B cell (primary cell): ENCODE data around the gene OR10Z1. TPM values are rescaled to one million over a fixed set of nuclear protein-coding genes. Genes with fewer than 3 reads are reported as not detected.

ENCODE experiments used
- ATAC-seq: fragments of 200-7000 bp; cut with Tn5 transposase; one replicate; pipeline ENCODE4 v1.10.0; 2021; ENCODE audit warnings: low read depth, mild to moderate bottlenecking, moderate number of reproducible peaks, moderate library complexity
- CTCF ChIA-PET: fragments of 350-600 bp; sonication (Branson Sonifier 250); formaldehyde crosslinking; loops from one replicate; lab custom pipeline; 2021; ENCODE audit warnings: antibody characterized with exemption, inconsistent platforms; lab: Charles Lee
- POLR2A ChIA-PET: fragments of 350-600 bp; sonication (Branson Sonifier 250); formaldehyde crosslinking; loops from one replicate; lab custom pipeline; 2021; ENCODE audit warnings: antibody characterized with exemption; lab: Charles Lee
- DNase-seq: peaks from one replicate; pipeline ENCODE4 v3.0.0; 2013
- H2AFZ ChIP-seq: 2 replicates; pipeline ENCODE4 v1.6.1; 2012; ENCODE audit warnings: mild to moderate bottlenecking, low read depth, low read length; ENCODE audit not compliant: insufficient read depth, poor library complexity, severe bottlenecking
- H3K27ac ChIP-seq, 2 donors: 1 replicate in 1 of 2; 2 replicates in 1 of 2; pipeline ENCODE4 v1.5.1; 2012 to 2013; ENCODE audit warnings: low read length in 2 of 2, mild to moderate bottlenecking in 2 of 2, moderate library complexity in 1 of 2
- H3K27me3 ChIP-seq, 4 experiments: fragments of 200-600 bp in 1 of 4; sonication (generic) in 1 of 4; replicated peaks in 1 of 4; 1 replicate in 2 of 4; 2 replicates in 2 of 4; pipeline versions ENCODE4 v1.6.1 to v1.7.0; 2013 to 2016; ENCODE audit warnings: low read length in 3 of 4, mild to moderate bottlenecking in 2 of 4, mixed read lengths in 1 of 4, moderate library complexity in 1 of 4; ENCODE audit not compliant: insufficient read depth in 4 of 4, control insufficient read depth in 3 of 4; ENCODE audit errors: control extremely low read depth in 1 of 4
- H3K36me3 ChIP-seq, 2 experiments: replicated peaks in 1 of 2; 1 replicate in 1 of 2; 2 replicates in 1 of 2; pipeline versions ENCODE4 v1.6.1 to v1.7.1; 2013; ENCODE audit warnings: low read length in 1 of 2; ENCODE audit not compliant: insufficient read depth in 2 of 2, control insufficient read depth in 1 of 2; ENCODE audit errors: control extremely low read depth in 1 of 2, extremely low read depth in 1 of 2
- H3K4me1 ChIP-seq, 2 donors: fragments of 200-600 bp in 1 of 2; sonication (generic) in 1 of 2; 1 replicate in 1 of 2; 2 replicates in 1 of 2; pipeline versions ENCODE4 v1.5.1 to v1.6.1; 2013 to 2017; ENCODE audit warnings: low read length in 2 of 2; ENCODE audit not compliant: control insufficient read depth in 2 of 2, insufficient read depth in 2 of 2
- H3K4me2 ChIP-seq: replicated peaks from 2 replicates; pipeline ENCODE3; 2012; ENCODE audit warnings: mild to moderate bottlenecking, low read depth, low read length; ENCODE audit not compliant: poor library complexity, severe bottlenecking
- H3K4me3 ChIP-seq, 5 experiments: fragments of 200-600 bp in 1 of 5; sonication (generic) in 1 of 5; 1 replicate in 3 of 5; 2 replicates in 2 of 5; pipeline versions ENCODE4 v1.5.1 to v1.7.0; 2011 to 2016; ENCODE audit warnings: low read length in 4 of 5, mild to moderate bottlenecking in 4 of 5, low read depth in 2 of 5, control low read depth in 1 of 5, moderate library complexity in 1 of 5; ENCODE audit not compliant: insufficient read depth in 1 of 5; ENCODE audit errors: control extremely low read depth in 1 of 5, extremely low read depth in 1 of 5
- H3K79me2 ChIP-seq: fragments of 200-600 bp; sonication (generic); one replicate; pipeline ENCODE4 v1.6.0; 2016; ENCODE audit warnings: low read length; ENCODE audit not compliant: control insufficient read depth, insufficient read depth
- H3K9ac ChIP-seq: fragments of 200-600 bp; sonication (generic); 2 replicates; pipeline ENCODE4 v1.6.1; 2017; ENCODE audit warnings: mild to moderate bottlenecking, low read length, moderate library complexity
- H3K9me3 ChIP-seq, 3 donors: one replicate each; pipeline versions ENCODE4 v1.6.1 to v1.7.1; 2013; ENCODE audit warnings: low read length in 2 of 3; ENCODE audit not compliant: control insufficient read depth in 2 of 3, insufficient read depth in 1 of 3; ENCODE audit errors: control extremely low read depth in 1 of 3
- H4K20me1 ChIP-seq: 2 replicates; pipeline ENCODE4 v1.6.0; 2012; ENCODE audit warnings: mild to moderate bottlenecking, low read length; ENCODE audit not compliant: insufficient read depth, control insufficient read depth, poor library complexity, severe bottlenecking
- H3K27ac Mint-ChIP-seq: one replicate; pipeline ENCODE4 v1.8.0; 2021; ENCODE audit warnings: mixed read lengths
- H3K27me3 Mint-ChIP-seq: one replicate; pipeline ENCODE4 v1.8.0; 2021; ENCODE audit warnings: mixed read lengths
- H3K4me1 Mint-ChIP-seq: one replicate; pipeline ENCODE4 v1.8.0; 2021; ENCODE audit warnings: mixed read lengths
- H3K4me3 Mint-ChIP-seq: one replicate; pipeline ENCODE4 v1.8.0; 2021; ENCODE audit warnings: mixed read lengths
- H3K9me3 Mint-ChIP-seq: one replicate; pipeline ENCODE4 v1.8.0; 2022; ENCODE audit warnings: mixed read lengths; ENCODE audit not compliant: insufficient read depth
- CTCF ChIP-seq: fragments of 200-600 bp; IDR thresholded peaks from one replicate; pipeline ENCODE4 v1.8.0; 2022; ENCODE audit warnings: antibody characterized with exemption, mild to moderate bottlenecking
- EZH2 ChIP-seq: IDR thresholded peaks from 2 replicates; pipeline ENCODE4 v1.6.1; 2012; ENCODE audit warnings: borderline replicate concordance, low read depth, mild to moderate bottlenecking, moderate library complexity, low read length; ENCODE audit not compliant: insufficient read depth, poor library complexity, severe bottlenecking
- WGBS: methylation state at CpG from one replicate; pipeline ENCODE4 v1.1.5; 2013; ENCODE audit warnings: missing lambda C conversion rate; ENCODE audit not compliant: insufficient coverage; 5-methylcytosine and 5-hydroxymethylcytosine counted together
- intact Hi-C: fragments of 100-400 bp; cut with micrococcal nuclease; formaldehyde crosslinking; loops from one replicate; pipeline ENCODE4 v1.10.0; 2022
- polyA plus RNA-seq: library from polyadenylated mRNA; depleted of rRNA; stranded (reverse); fragments of >200 nt; gene quantifications from 2 replicates; pipeline ENCODE4 v1.2.3, GENCODE V29; 2012
- total RNA-seq, 2 donors: library from RNA; stranded (reverse); fragments of 120-200 nt in 1 of 2; gene quantifications; 1 replicate in 1 of 2; 2 replicates in 1 of 2; pipeline versions ENCODE4 v1.2.3 to v1.2.4, GENCODE V29; 2013 to 2022

The OR10Z1 gene
- total and polyA plus RNA-seq, 2 donors (not counting 1 experiment from before 2014, with no cell fraction given): not detected

GRCh38 chr1:158611916-158612315 lies 6.8 kb downstream of the OR10Z1 start:
- H3K27ac Mint-ChIP-seq: no peak overlapping the region
- CTCF ChIA-PET: no interaction called here
- WGBS: no CpG with 5 or more reads among the region's 3 CpGs

GRCh38 chr1:158613764-158614163 lies 8.7 kb downstream of the OR10Z1 start:
- DNase-seq (no peak), ATAC-seq (no peak)
- Mint-ChIP-seq H3K4me1 (peaks cover 5% of the 10 kb centered on the region), H3K27me3 (peaks cover 10% of the 10 kb centered on the region), H3K27ac (no peak overlapping the region), H3K4me3 (no peak overlapping the region), H3K9me3 (no peaks in the 10 kb centered on the region)
- H2AFZ ChIP-seq: no peak overlapping the region
- POLR2A ChIA-PET: no interaction called here
- H3K4me2 ChIP-seq: no peak overlapping the region
- H3K4me3 ChIP-seq: no peak overlapping the region
- H3K27ac ChIP-seq: no peak overlapping the region
- H3K9me3 ChIP-seq: no peaks in the 10 kb centered on the region
- H4K20me1 ChIP-seq: no peaks in the 10 kb centered on the region
- no peaks in the 10 kb centered on the region for H3K4me1 ChIP-seq
- CTCF ChIA-PET: no interaction called here
- no peaks in the 10 kb centered on the region for H3K36me3 ChIP-seq
- TF ChIP-seq EZH2: no peak
- TF ChIP-seq CTCF: no peak
- no CpG with 5 or more reads among the region's 3 CpGs for WGBS
- intact Hi-C loops: no loop called here
- H3K9ac ChIP-seq: no peak overlapping the region
- no peaks in the 10 kb centered on the region for H3K79me2 ChIP-seq
- no peaks in the 10 kb centered on the region for H3K27me3 ChIP-seq

More at GRCh38 chr1:158611916-158612315, 6.8 kb downstream of the OR10Z1 start:
- Mint-ChIP-seq H3K27me3 (peaks cover 3% of the 10 kb centered on the region), H3K4me1 (peaks cover 5% of the 10 kb centered on the region), H3K4me3 (no peak overlapping the region), H3K9me3 (no peaks in the 10 kb centered on the region)
- H3K4me1 ChIP-seq: no peaks in the 10 kb centered on the region
- TF ChIP-seq EZH2 (no peak), CTCF (no peak)
- H3K4me3 ChIP-seq: no peak overlapping the region
- no peak overlapping the region for H3K9ac ChIP-seq
- H3K36me3 ChIP-seq: no peaks in the 10 kb centered on the region
- POLR2A ChIA-PET: no interaction called here
- no peaks in the 10 kb centered on the region for H3K79me2 ChIP-seq
- no peak overlapping the region for H2AFZ ChIP-seq
- intact Hi-C loops: no loop called here
- H3K4me2 ChIP-seq: no peak overlapping the region
- no peaks in the 10 kb centered on the region for H4K20me1 ChIP-seq
- no peaks in the 10 kb centered on the region for H3K27me3 ChIP-seq
- no peak overlapping the region for H3K27ac ChIP-seq
- ATAC-seq (no peak), DNase-seq (no peak)
- H3K9me3 ChIP-seq: no peaks in the 10 kb centered on the region
